Astrocyte of the cerebellum (primary cell): Measurements from ENCODE around the gene CNIH2.

ENCODE experiments used
- DNase-seq: peaks from one replicate; pipeline ENCODE4 v3.0.0-alpha.2; 2011; ENCODE audit warnings: low read depth
- H3K4me3 ChIP-seq: 2 replicates; pipeline ENCODE4 v1.5.1; 2011; ENCODE audit warnings: mild to moderate bottlenecking, low read depth, low read length, moderate library complexity
- CTCF ChIP-seq: IDR thresholded peaks from 2 replicates; pipeline ENCODE4 v1.5.1; 2012; ENCODE audit warnings: low read length, low read depth, moderate library complexity, mild to moderate bottlenecking; ENCODE audit errors: missing control alignments
- in situ Hi-C: cut with HindIII; loops from 2 replicates; pipeline ENCODE4 v1.10.0; 2017; ENCODE audit warnings: low sequenced_read_pairs

Gene CNIH2

GRCh38 chr11:66328302-66329144, 50.5 kb downstream of the CNIH2 start:
- DNase-seq, result no peak
- in situ Hi-C loops, result no loop called here
- no peak overlapping the region for H3K4me3 ChIP-seq

GRCh38 chr11:66329165-66329673, 51.2 kb downstream of the CNIH2 start:
- DNase-seq, result no peak
- TF ChIP-seq CTCF, result no peak
- in situ Hi-C loops, result no loop called here
- H3K4me3 ChIP-seq, result no peak overlapping the region

More at GRCh38 chr11:66328302-66329144, 50.5 kb downstream of the CNIH2 start:
- TF ChIP-seq CTCF, result peak; percentile 92

GRCh38 chr11:66330931-66331330, 53.0 kb downstream of the CNIH2 start:
- no peak for DNase-seq
- in situ Hi-C loops, result loop anchor here (10.0 kb wide), 1 partner anchor 56 kb away; the partner anchor contains the start of gene CNIH2
- no peak overlapping the region for H3K4me3 ChIP-seq
- no peak for TF ChIP-seq CTCF

- in situ Hi-C loops, result loop anchor here (10.0 kb wide), 1 partner anchor 57 kb away; the partner anchor contains the start of gene CNIH2
- no peak for TF ChIP-seq CTCF
- H3K4me3 ChIP-seq, result no peak overlapping the region
- no peak for DNase-seq
Observed at GRCh38 chr11:66331542-66332370, 53.8 kb downstream of the CNIH2 start.

- in situ Hi-C loops, result loop anchor here (10.0 kb wide), 1 partner anchor 58 kb away; the partner anchor contains the start of gene CNIH2
- no peak for TF ChIP-seq CTCF
Observed at GRCh38 chr11:66332371-66333219, 54.6 kb downstream of the CNIH2 start.

More at GRCh38 chr11:66332371-66333219, 54.6 kb downstream of the CNIH2 start:
- H3K4me3 ChIP-seq, result no peak overlapping the region
- DNase-seq, result no peak
